Non-pigmented ciliary epithelial cell (primary cell): Measurements from ENCODE around the gene GRK6.

ENCODE experiments used
- DNase-seq: peaks from one replicate; pipeline ENCODE4 v3.0.0-alpha.2; 2010; ENCODE audit warnings: low read depth

Gene GRK6

GRCh38 chr5:177486256-177486655, 59.8 kb downstream of the GRK6 start:
- no peak for DNase-seq

DNA sequence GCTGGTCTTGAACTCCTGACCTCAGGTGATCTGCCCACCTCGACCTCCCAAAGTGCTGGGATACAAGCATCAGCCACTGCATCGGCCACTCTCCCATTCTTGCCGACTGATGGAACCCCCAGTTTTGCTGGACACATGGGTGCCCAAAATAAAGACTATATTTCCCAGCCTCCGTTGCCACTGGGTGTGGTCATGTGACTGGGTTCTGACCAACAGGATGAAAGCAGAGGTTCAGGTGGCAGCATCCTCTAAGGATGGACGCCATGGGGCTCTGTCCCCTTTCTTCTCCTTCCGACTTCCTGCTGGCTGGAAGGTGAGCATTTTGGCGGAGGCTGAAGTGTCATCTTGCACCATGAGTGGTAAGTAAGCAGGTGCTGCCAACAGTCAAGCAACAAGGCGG, 60.7 kb downstream of the GRK6 start:
- no peak for DNase-seq

GRCh38 chr5:177487975-177488374, 61.5 kb downstream of the GRK6 start:
- DNase-seq: no peak

DNA sequence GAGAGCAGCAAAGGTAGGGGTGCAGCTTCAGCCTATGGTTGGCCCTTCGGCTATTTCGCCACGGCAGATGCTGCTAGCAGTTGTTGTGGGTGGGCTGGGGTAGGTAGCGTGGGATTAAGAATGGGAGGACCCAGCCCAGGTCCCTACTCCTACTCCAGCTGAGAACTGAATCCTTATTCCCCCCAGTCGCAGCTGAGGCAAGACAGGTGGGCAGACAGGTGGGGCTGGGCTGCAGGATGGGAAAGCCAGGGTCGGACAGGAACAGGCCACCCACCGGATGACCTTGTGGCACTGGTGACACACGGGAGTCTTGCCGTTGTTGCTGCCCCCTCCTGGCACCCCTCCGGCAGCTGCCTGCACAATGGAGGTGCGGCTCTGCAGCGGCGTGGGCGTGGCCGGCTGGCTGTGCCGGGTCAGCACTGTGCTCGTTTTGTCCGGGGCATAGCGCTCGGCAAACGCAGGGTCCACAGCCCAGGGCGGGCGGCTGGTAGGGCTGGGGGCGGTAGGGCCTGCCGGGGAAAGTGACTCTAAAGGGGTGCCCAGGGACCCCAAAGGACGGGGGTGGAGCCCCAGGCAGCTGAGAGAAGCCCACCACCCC, 62.7 kb downstream of the GRK6 start:
- DNase-seq: no peak

DNA sequence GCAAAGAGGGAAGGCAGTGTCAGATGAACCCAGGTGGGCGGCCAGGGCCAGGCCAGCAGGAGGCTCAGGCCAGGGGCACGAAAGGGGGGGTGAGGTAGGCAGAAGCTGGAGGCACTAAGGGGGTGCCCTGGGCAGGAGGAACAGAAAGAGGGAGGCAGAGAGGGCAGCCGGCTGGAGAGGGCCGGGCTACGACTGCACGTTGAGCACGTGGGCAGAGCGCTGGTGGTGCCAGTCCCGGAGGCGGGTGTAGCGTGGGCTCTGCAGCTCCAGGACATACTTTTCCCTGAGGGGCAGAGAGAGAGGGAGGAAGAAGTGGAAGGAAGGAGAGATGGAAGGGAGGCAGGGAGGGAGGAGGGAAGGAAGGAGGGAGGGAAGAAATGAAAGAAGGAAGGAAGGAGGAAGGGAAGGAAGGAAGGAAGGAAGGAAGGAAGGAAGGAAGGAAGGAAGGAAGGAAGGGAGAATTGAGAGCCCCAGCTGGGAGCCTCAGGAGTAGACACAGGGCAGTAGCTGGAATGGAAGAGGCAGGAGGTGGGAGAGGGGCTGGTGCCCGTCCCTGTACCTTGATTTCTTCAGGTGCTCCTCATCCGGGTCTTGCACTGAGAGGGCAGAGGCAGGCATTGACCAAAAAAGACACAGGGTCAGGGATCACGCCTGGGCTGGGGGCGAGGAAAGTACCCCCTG, 64.0 kb downstream of the GRK6 start:
- no peak for DNase-seq

DNA sequence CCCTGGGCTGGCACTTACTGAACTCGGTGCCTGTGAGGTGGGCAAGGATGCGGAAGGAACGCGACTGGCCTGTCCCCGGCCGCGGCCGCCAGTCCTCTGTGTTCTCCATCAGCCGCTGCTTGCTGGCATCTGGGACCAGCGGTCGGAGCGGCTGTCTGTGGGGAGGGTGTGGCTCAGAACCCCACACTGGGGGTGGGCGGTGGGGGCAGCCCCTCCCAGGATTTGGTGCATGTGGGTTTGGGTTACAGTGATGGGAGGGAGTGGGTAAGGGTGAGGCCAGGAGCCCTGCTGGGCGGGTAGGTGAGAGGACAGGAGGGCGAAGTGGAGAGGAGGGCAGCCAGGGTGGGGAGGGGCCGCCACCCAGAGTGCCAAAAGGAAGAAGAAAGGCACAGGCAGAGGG, 64.5 kb downstream of the GRK6 start:
- DNase-seq: no peak

GRCh38 chr5:177491429-177491945, 65.0 kb downstream of the GRK6 start:
- DNase-seq: no peak

DNA sequence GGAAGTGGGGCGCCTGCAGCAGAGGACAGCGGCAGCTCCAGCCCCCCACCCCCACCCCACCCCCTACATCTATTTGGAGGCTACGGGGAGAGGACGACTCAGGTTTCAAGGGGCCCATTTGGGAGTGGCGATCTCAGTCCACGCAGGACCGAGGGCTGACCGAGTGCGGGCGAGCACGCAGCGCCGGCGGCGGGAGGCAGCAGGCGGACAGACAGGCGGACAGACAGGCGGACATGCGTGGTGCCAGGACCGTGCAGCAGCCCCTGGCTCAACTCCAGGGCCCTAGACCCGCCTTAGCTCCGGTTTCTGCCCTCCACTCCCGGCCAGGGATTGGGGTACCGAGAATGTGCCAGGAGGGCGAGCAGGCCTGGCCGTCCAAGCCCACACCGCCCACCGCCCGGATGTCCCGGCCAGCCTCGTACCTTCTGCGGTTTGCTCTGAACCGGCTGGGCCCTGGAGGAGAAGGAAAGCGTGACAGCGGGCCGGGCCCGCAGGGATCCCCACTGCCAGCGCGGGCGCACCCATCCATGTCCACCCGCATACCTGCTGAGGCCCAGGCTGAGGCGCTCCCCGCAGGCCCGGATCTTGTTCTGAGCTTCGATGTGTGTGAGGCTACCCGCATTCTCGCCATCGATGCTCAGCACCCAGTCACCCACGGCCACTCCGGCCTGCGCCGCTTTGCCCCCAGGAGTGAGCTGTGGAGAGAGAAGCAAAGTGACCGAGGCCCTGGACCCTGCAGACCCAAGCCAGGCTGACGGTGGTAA, 65.7 kb downstream of the GRK6 start:
- no peak for DNase-seq
